Stomach (tissue), 4 donors: ENCODE results near the gene ACTN1.

Experiments used
- EP300 ChIP-seq: sonication (generic); formaldehyde crosslinking; IDR thresholded peaks from one replicate; pipeline ENCODE4 v1.6.1; 2017; ENCODE audit warnings: antibody characterized with exemption
- POLR2A ChIP-seq, 4 donors: fragments of 450-650 bp; IDR thresholded peaks; one replicate each; pipeline ENCODE4 v1.6.1; 2016; ENCODE audit warnings: antibody characterized with exemption in 4 of 4, control low read depth in 2 of 4, mild to moderate bottlenecking in 1 of 4, moderate library complexity in 1 of 4
- POLR2AphosphoS5 ChIP-seq, 3 donors: sonication (generic); formaldehyde crosslinking; IDR thresholded peaks; one replicate each; pipeline ENCODE4 v1.6.1; 2016; ENCODE audit warnings: antibody characterized with exemption in 3 of 3
- TF ChIP-seq, protein P1 (sequence below), 7 experiments: fragments of 450-650 bp in 4 of 7; fragments of 200-600 bp in 3 of 7; sonication (generic) in 3 of 7; IDR thresholded peaks; one replicate each; pipeline ENCODE4 v1.5.1; 2016 to 2019; ENCODE audit warnings: antibody characterized with exemption in 7 of 7, control low read depth in 2 of 7, mild to moderate bottlenecking in 1 of 7

DNA sequence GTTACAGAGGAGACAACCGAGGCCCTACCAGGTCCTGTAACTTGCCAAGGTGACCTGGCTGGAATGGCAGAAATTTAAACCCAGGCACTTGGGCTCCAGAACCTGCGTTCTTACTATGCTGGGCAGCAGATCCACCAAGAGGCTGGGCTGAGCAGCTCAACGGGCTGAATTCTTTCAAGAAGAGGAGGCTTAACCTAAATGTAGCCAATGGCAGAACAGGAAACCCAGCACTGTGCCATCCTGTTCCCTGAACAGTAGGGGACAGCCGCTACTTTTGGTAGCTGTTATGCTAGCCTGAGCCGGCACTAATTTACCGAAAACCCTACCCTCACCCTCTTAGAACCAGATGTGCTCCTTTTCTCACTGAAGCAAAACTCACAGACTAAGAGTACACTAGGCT, 86.1 kb downstream of the ACTN1 start:
- TF ChIP-seq, protein P1, sequence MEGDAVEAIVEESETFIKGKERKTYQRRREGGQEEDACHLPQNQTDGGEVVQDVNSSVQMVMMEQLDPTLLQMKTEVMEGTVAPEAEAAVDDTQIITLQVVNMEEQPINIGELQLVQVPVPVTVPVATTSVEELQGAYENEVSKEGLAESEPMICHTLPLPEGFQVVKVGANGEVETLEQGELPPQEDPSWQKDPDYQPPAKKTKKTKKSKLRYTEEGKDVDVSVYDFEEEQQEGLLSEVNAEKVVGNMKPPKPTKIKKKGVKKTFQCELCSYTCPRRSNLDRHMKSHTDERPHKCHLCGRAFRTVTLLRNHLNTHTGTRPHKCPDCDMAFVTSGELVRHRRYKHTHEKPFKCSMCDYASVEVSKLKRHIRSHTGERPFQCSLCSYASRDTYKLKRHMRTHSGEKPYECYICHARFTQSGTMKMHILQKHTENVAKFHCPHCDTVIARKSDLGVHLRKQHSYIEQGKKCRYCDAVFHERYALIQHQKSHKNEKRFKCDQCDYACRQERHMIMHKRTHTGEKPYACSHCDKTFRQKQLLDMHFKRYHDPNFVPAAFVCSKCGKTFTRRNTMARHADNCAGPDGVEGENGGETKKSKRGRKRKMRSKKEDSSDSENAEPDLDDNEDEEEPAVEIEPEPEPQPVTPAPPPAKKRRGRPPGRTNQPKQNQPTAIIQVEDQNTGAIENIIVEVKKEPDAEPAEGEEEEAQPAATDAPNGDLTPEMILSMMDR (IDR thresholded peaks at IDR 0.05), result no peak
- no peak for TF ChIP-seq POLR2A (IDR thresholded peaks at IDR 0.05)
- TF ChIP-seq POLR2AphosphoS5 (IDR thresholded peaks at IDR 0.05), result no peak
- no peak for TF ChIP-seq EP300
